SK-N-SH (cell line): Measurements from ENCODE around the gene OR2S2.

Source experiments
- JUND ChIP-seq: IDR thresholded peaks from 2 replicates; pipeline ENCODE4 v1.4.0; 2012
- YY1 ChIP-seq: IDR thresholded peaks from 2 replicates; pipeline ENCODE4 v1.4.0; 2012; ENCODE audit warnings: low read depth, mild to moderate bottlenecking

DNA sequence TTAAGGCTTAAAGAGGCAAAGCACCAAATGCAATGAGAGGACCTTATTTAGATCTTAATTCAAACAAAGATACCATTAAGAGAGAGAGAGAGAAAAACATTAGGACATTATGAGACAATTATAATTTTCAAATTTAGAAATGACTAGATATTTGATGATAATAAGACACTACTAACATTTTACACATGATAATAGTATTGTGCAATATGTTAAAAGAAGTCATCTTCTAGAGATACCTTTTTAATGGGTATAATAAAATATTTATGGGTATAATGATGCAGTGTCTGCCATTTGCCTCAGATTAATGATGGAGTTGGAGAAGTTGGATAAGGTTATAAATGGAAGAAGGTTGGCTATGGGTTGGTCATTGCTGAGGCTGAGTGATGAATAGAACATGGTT, 27.4 kb downstream of the OR2S2 start:
- TF ChIP-seq JUND (no peak), YY1 (no peak)
